ENCODE results near the gene TMEM245. TPM values are rescaled to one million over a fixed set of nuclear protein-coding genes. Genes with fewer than 3 reads are reported as not detected.

The TMEM245 gene
- polyA plus RNA-seq, 3 donors = 6.9 to 11.3 (median 9.7) TPM

- H3K27ac ChIP-seq (ENCODE audit: low read depth in 1 of 2, low read length in 2 of 2) = no peak overlapping the region
- intact Hi-C loops (cut with micrococcal nuclease) = loop anchor here in 1 of 2 donors (5.0 to 10.0 kb wide), 2 partner anchors 82 to 101 kb away; partner anchors contain the start of genes ABITRAM, ELP1 and TMEM245
- H3K9me3 ChIP-seq (replicated peaks in 1 of 2; ENCODE audit: control insufficient read depth in 1 of 2, insufficient read depth in 1 of 2, low read length in 2 of 2) = no peaks in the 10 kb centered on the region
- peak overlapping the region; percentile 92 to 95 for H3K4me3 Mint-ChIP-seq
- peaks cover 6 to 9% (median 8%) of the 10 kb centered on the region in 3 donors for H3K27me3 Mint-ChIP-seq (ENCODE audit: low read depth in 3 of 3)
- peaks cover 35% of the 10 kb centered on the region for H3K4me1 Mint-ChIP-seq
- H2AFZ ChIP-seq (ENCODE audit: insufficient read depth, low read depth, low read length, poor library complexity, severe bottlenecking) = peak overlapping the region; percentile 87
- no peaks in the 10 kb centered on the region for H3K27me3 ChIP-seq (ENCODE audit: control insufficient read depth in 2 of 2, insufficient read depth in 2 of 2, low read length in 2 of 2)
- H3K27ac Mint-ChIP-seq = peak overlapping the region; percentile 38 to 89 (median 80)
- DNase-seq = no peak
- H3K4me1 ChIP-seq (ENCODE audit: control insufficient read depth in 1 of 2, insufficient read depth in 2 of 2, low read length in 2 of 2) = peaks cover 25 to 33% of the 10 kb centered on the region in 2 donors
- H4K20me1 ChIP-seq (ENCODE audit: insufficient read depth, low read length) = no peaks in the 10 kb centered on the region
- H3K79me2 ChIP-seq (ENCODE audit: insufficient read depth, low read length) = no peaks in the 10 kb centered on the region
- H3K4me2 ChIP-seq (replicated peaks; ENCODE audit: extremely low read depth, low read length, poor library complexity, severe bottlenecking) = peak overlapping the region; percentile 97
- peaks cover 0 to 2% (median 0%) of the 10 kb centered on the region in 7 donors for H3K9me3 Mint-ChIP-seq
- no peak for TF ChIP-seq CTCF (IDR thresholded peaks at IDR 0.05)
- H3K36me3 Mint-ChIP-seq = peaks cover 3% of the 10 kb centered on the region in 2 donors
- no peak overlapping the region for H3K9ac ChIP-seq (ENCODE audit: insufficient read depth, low read length, poor library complexity, severe bottlenecking)
- peak overlapping the region; percentile 35 to 87 (median 48) for H3K4me3 ChIP-seq (replicated peaks in 1 of 3; ENCODE audit: low read depth in 2 of 3, low read length in 3 of 3)
- H3K36me3 ChIP-seq (replicated peaks in 1 of 2; ENCODE audit: control insufficient read depth in 1 of 2, insufficient read depth in 2 of 2, low read length in 2 of 2) = peaks cover 0 to 2% of the 10 kb centered on the region in 2 donors
- 32% methylated on average over 10 of the region's 19 CpGs for WGBS (ENCODE audit: insufficient coverage)
Observed at GRCh38 chr9:109013679-109014607, 105.8 kb downstream of the TMEM245 start.

- DNase-seq = peak; percentile 65 to 75 (median 70)
- Histone ChIP-seq H3K9me3 (replicated peaks in 1 of 2; ENCODE audit: control insufficient read depth in 1 of 2, insufficient read depth in 1 of 2, low read length in 2 of 2) (no peaks in the 10 kb centered on the region), H2AFZ (ENCODE audit: insufficient read depth, low read depth, low read length, poor library complexity, severe bottlenecking) (peak within 1 kb of the TSS; percentile 87), H3K79me2 (ENCODE audit: insufficient read depth, low read length) (no peaks in the 10 kb centered on the region), H4K20me1 (ENCODE audit: insufficient read depth, low read length) (no peaks in the 10 kb centered on the region), H3K27me3 (ENCODE audit: control insufficient read depth in 2 of 2, insufficient read depth in 2 of 2, low read length in 2 of 2) (no peaks in the 10 kb centered on the region), H3K4me1 (ENCODE audit: control insufficient read depth in 1 of 2, insufficient read depth in 2 of 2, low read length in 2 of 2) (peaks cover 25 to 33% of the 10 kb centered on the region in 2 donors), H3K9ac (ENCODE audit: insufficient read depth, low read length, poor library complexity, severe bottlenecking) (peak within 1 kb of the TSS; percentile 77), H3K4me3 (replicated peaks in 1 of 3; ENCODE audit: low read depth in 2 of 3, low read length in 3 of 3) (peak within 1 kb of the TSS; percentile 56 to 87 (median 84)), H3K4me2 (replicated peaks; ENCODE audit: extremely low read depth, low read length, poor library complexity, severe bottlenecking) (peak within 1 kb of the TSS; percentile 97), H3K36me3 (replicated peaks in 1 of 2; ENCODE audit: control insufficient read depth in 1 of 2, insufficient read depth in 2 of 2, low read length in 2 of 2) (no peaks in the 10 kb centered on the region), H3K27ac (ENCODE audit: low read depth in 1 of 2, low read length in 2 of 2) (peak within 1 kb of the TSS in 1 of 2 donors; percentile 55)
- peaks cover 0 to 2% (median 0%) of the 10 kb centered on the region in 7 donors for H3K9me3 Mint-ChIP-seq
- no peak for TF ChIP-seq CTCF (IDR thresholded peaks at IDR 0.05)
- H3K36me3 Mint-ChIP-seq = peaks cover 3% of the 10 kb centered on the region in 2 donors
- peaks cover 6 to 9% (median 8%) of the 10 kb centered on the region in 3 donors for H3K27me3 Mint-ChIP-seq (ENCODE audit: low read depth in 3 of 3)
- H3K27ac Mint-ChIP-seq = peak within 1 kb of the TSS; percentile 73 to 89 (median 82)
- WGBS (ENCODE audit: insufficient coverage) = under 1% methylated on average over 88 of the region's 99 CpGs
- peaks cover 35% of the 10 kb centered on the region for H3K4me1 Mint-ChIP-seq
- peak within 1 kb of the TSS; percentile 99 for H3K4me3 Mint-ChIP-seq
- intact Hi-C loops (cut with micrococcal nuclease) = loop anchor here in 1 of 2 donors (5.0 to 10.0 kb wide), 2 partner anchors 81 to 102 kb away; partner anchors contain the start of genes ABITRAM, ELP1 and TMEM245
Observed at GRCh38 chr9:109012876-109013678, 106.7 kb downstream of the TMEM245 start, which contains the start of gene CTNNAL1. CTNNAL1 (minus strand) TSS chr9:109013499; CDS start chr9:109013442, 57 bp downstream.

Measured in CD14-positive monocyte (primary cell).